Activated gamma-delta T cell treated with anti-CD3 and anti-CD28 coated beads, Interleukin-2, amount 50 U/mL, for 16 hours (primary cell): ENCODE data around the gene FBXL13.
A peak's percentile ranks its signal among the peaks of the same experiment; 100 is the strongest.
"Not testable (repeated sequence)": the region's sequence is repeated elsewhere in the genome, so short reads cannot be mapped to it uniquely, and the experiment has no call there.

ENCODE experiments used
- DNase-seq: peaks from one replicate; pipeline ENCODE4 v3.0.0-alpha.2; 2020; ENCODE audit warnings: low read depth

Gene FBXL13

GRCh38 chr7:103074519-103075336 is at the start of gene FBXL13, which contains the start of gene ARMC10:
Gene FBXL13, minus strand, starts transcription at chr7:103074796.
Gene ARMC10, plus strand, starts transcription at chr7:103075140. Its CDS starts 133 bp downstream, at chr7:103075273.
- DNase-seq: peak; percentile 84

GRCh38 chr7:103123529-103123928 is 48.9 kb upstream of the FBXL13 start:
- DNase-seq: no peak

GRCh38 chr7:103121641-103122040 is 47.0 kb upstream of the FBXL13 start:
- no peak for DNase-seq

- no peak for DNase-seq
Observed at GRCh38 chr7:103120362-103120761, 45.8 kb upstream of the FBXL13 start.

GRCh38 chr7:103119791-103120291 is 45.2 kb upstream of the FBXL13 start:
- DNase-seq: no peak

GRCh38 chr7:103117465-103117864 is 42.9 kb upstream of the FBXL13 start:
- no peak for DNase-seq

GRCh38 chr7:103116991-103117390 is 42.4 kb upstream of the FBXL13 start:
- no peak for DNase-seq

GRCh38 chr7:103116511-103116910 is 41.9 kb upstream of the FBXL13 start:
- DNase-seq: no peak

GRCh38 chr7:103115771-103116170 is 41.2 kb upstream of the FBXL13 start:
- no peak for DNase-seq

GRCh38 chr7:103114576-103115008 is 40.0 kb upstream of the FBXL13 start:
- DNase-seq: no peak

- DNase-seq: no peak
Observed at GRCh38 chr7:103113164-103113563, 38.6 kb upstream of the FBXL13 start.

- not testable (repeated sequence) for DNase-seq
Observed at GRCh38 chr7:103106703-103107070, 32.1 kb upstream of the FBXL13 start.

- DNase-seq: no peak
Observed at GRCh38 chr7:103106005-103106702, 31.6 kb upstream of the FBXL13 start.

- DNase-seq: no peak
Observed at GRCh38 chr7:103101543-103101942, 26.9 kb upstream of the FBXL13 start.

- no peak for DNase-seq
Observed at GRCh38 chr7:103100348-103100747, 25.8 kb upstream of the FBXL13 start.

- DNase-seq: no peak
Observed at GRCh38 chr7:103097041-103097440, 22.4 kb upstream of the FBXL13 start.

GRCh38 chr7:103095558-103095957 is 21.0 kb upstream of the FBXL13 start:
- DNase-seq: not testable (repeated sequence)

GRCh38 chr7:103094102-103094501 is 19.5 kb upstream of the FBXL13 start:
- DNase-seq: no peak

- DNase-seq: no peak
Observed at GRCh38 chr7:103093429-103093828, 18.8 kb upstream of the FBXL13 start.

GRCh38 chr7:103092321-103092720 is 17.7 kb upstream of the FBXL13 start:
- not testable (repeated sequence) for DNase-seq

- no peak for DNase-seq
Observed at GRCh38 chr7:103083210-103083609, 8.6 kb upstream of the FBXL13 start.

- no peak for DNase-seq
Observed at GRCh38 chr7:103082497-103082896, 7.9 kb upstream of the FBXL13 start.

- DNase-seq: no peak
Observed at GRCh38 chr7:103080923-103081322, 6.3 kb upstream of the FBXL13 start.
